K562 (cell line): Measurements from ENCODE around the gene LENG8. TPM values are rescaled to one million over a fixed set of nuclear protein-coding genes. Genes with fewer than 3 reads are reported as not detected.

Experiments used
- CSDE1 ChIP-seq, 2 experiments: fragments of 450-650 bp; IDR thresholded peaks; 2 replicates each; pipeline ENCODE4 v1.6.1; 2016; ENCODE audit warnings: mild to moderate bottlenecking in 1 of 2
- EGR1 ChIP-seq: fragments of 450-650 bp; conservative IDR thresholded peaks from 2 replicates; pipeline ENCODE4 v1.6.1; 2017; ENCODE audit warnings: mild to moderate bottlenecking
- KAT8 ChIP-seq: fragments of 450-650 bp; IDR thresholded peaks from 2 replicates; pipeline ENCODE4 v1.6.1; 2016; ENCODE audit warnings: low read depth, mild to moderate bottlenecking
- KDM5B ChIP-seq: fragments of 200-600 bp; sonication (generic); IDR thresholded peaks from 2 replicates; pipeline ENCODE4 v1.6.1; 2012; ENCODE audit warnings: low read depth, mild to moderate bottlenecking, moderate library complexity, low read length, control low read depth, inconsistent platforms; ENCODE audit not compliant: insufficient replicate concordance
- NBN ChIP-seq: fragments of 450-650 bp; IDR thresholded peaks from 2 replicates; pipeline ENCODE4 v1.6.1; 2016; ENCODE audit warnings: low read depth, mild to moderate bottlenecking
- POLR2G ChIP-seq: fragments of 200-400 bp; formaldehyde crosslinking; IDR thresholded peaks from 2 replicates; pipeline ENCODE4 v1.6.1; 2017; ENCODE audit warnings: low read depth, mild to moderate bottlenecking, antibody characterized with exemption, low read length, moderate library complexity
- RAD21 ChIP-seq, 2 experiments: fragments of 250-450 bp in 1 of 2; fragments of 450-650 bp in 1 of 2; sonication (Bioruptor Pico) in 1 of 2; formaldehyde crosslinking in 1 of 2; IDR thresholded peaks in 1 of 2; conservative IDR thresholded peaks in 1 of 2; 2 replicates each; pipeline versions ENCODE4 v1.4.0 to v1.8.0; 2020 to 2022; ENCODE audit warnings: mild to moderate bottlenecking in 2 of 2, moderate library complexity in 1 of 2
- RBM22 ChIP-seq: fragments of 200-400 bp; formaldehyde crosslinking; IDR thresholded peaks from 2 replicates; pipeline ENCODE4 v1.6.1; 2018; ENCODE audit warnings: low read length, low read depth; ENCODE audit not compliant: poor library complexity, severe bottlenecking
- SP1 ChIP-seq: sonication (generic); formaldehyde crosslinking; IDR thresholded peaks from 2 replicates; pipeline ENCODE4 v1.8.1; 2022; ENCODE audit warnings: mild to moderate bottlenecking, missing genetic modification reagents
- ZBTB7A ChIP-seq: IDR thresholded peaks from 2 replicates; pipeline ENCODE4 v1.6.1; 2011; ENCODE audit warnings: low read depth, mild to moderate bottlenecking, low read length, moderate library complexity, borderline replicate concordance; ENCODE audit not compliant: control insufficient read depth
- polyA plus RNA-seq, 8 experiments: library from polyadenylated mRNA; depleted of rRNA in 4 of 8; stranded (reverse) in 5 of 8; unstranded in 3 of 8; fragments of >200 nt; fragmentation: Nextera tagmentation in 2 of 8; fragmentation: Illumina TruSeq in 1 of 8; extraction: Ambion mirVana in 2 of 8; extraction: Trizol in 1 of 8; gene quantifications; 2 replicates each; pipeline versions ENCODE4 v1.2.1 to v1.2.3, GENCODE V29; 2011 to 2014; ENCODE audit warnings: inconsistent platforms in 1 of 8, missing spikeins in 1 of 8
- total RNA-seq, 7 experiments: library from RNA; depleted of rRNA in 6 of 7; stranded (reverse); fragments of >200 nt in 6 of 7; fragmentation: Illumina TruSeq in 2 of 7; extraction: Trizol in 2 of 7; gene quantifications; 2 replicates each; pipeline versions ENCODE4 v1.2.1 to v1.2.3, GENCODE V29; 2011 to 2021; ENCODE audit warnings: low replicate concordance in 1 of 7

The LENG8 gene
- total and polyA plus RNA-seq, 9 of the 15 experiments (the other 6 are each of a cell fraction or from before 2014, with no cell fraction given) = 0.74 to 146 (median 28.1) TPM

DNA sequence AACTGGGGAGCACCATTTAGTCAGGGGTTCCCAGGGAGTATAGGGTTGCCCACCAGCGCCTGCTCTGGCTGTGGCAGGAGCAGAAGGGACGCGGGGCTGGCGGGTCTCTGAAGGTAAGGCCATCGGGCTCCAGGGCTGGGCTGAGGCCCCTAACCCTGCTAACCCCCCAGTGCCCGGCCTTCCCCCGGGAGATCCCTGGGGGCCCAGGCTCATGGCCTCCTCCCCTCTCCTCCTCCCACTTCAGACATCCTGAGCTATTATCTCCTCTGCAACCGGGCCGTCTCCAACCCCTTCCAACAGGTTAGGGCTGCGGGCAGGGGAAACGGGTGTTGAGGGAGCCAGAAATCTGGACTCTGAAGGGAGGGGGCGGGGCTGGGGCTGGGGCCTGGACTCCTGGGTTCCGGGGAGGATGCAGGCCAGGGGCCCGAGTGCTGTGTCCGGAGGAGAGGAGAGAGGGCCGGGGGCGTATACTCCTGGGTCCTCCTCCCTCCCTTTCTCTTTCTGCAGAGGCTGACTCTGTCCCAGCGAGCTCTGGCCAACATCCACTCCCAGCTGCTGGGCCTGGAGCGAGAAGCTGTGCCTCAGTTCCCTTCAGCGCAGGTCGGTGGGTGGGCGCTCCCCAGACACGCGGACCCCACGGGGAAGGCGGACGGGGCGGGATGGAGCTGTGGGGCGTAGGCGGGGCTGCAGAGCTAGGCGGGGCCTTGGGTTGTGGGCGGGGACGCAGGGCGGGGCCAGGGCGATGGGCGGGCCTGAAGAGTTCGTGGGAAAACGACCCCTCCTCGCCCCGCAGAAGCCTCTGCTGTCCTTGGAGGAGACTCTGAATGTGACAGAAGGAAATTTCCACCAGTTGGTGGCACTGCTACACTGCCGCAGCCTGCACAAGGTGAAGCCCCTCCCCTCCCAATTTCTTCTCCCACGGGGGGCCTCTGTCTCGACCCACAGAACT lies 18.4 kb upstream of the LENG8 start (continued):
- TF ChIP-seq KDM5B = peak; percentile 19
- TF ChIP-seq EGR1 = peak; percentile 61
- TF ChIP-seq RAD21 (CRISPR knock-in tag; conservative IDR thresholded peaks at IDR 0.05 in 1 of 2, IDR thresholded peaks at IDR 0.05 in 1 of 2) = peak in 1 of 2 experiments; percentile 33; a peak in 1 of 4 replicates
- peak; percentile 77 for TF ChIP-seq RBM22
- no peak for TF ChIP-seq KAT8
- peak; percentile 68; the same call in 1 of the 2 replicates for TF ChIP-seq ZBTB7A
- peak; percentile 37; the same call in 1 of the 2 replicates for TF ChIP-seq SP1 (CRISPR knock-in tag)
- no peak for TF ChIP-seq CSDE1 (IDR thresholded peaks at IDR 0.05)
- TF ChIP-seq NBN = no peak
- peak; percentile 70 for TF ChIP-seq POLR2G
